Coronary artery (tissue), 2 donors: ENCODE results near the gene ISL2.

ENCODE experiments used
- DNase-seq: peaks from one replicate; pipeline ENCODE4 v3.0.0-alpha.2; 2017; ENCODE audit warnings: low spot score
- H3K27ac ChIP-seq, 2 donors: fragments of 200-600 bp; sonication (generic); one replicate each; pipeline ENCODE4 v1.5.1; 2016 to 2019
- H3K4me3 ChIP-seq: fragments of 200-600 bp; sonication (generic); 2 replicates; pipeline ENCODE4 v1.5.1; 2016; ENCODE audit warnings: mild to moderate bottlenecking, moderate library complexity
- CTCF ChIP-seq: fragments of 200-600 bp; sonication (generic); IDR thresholded peaks from one replicate; pipeline ENCODE4 v1.5.1; 2019; ENCODE audit warnings: antibody characterized with exemption

The ISL2 gene

DNA sequence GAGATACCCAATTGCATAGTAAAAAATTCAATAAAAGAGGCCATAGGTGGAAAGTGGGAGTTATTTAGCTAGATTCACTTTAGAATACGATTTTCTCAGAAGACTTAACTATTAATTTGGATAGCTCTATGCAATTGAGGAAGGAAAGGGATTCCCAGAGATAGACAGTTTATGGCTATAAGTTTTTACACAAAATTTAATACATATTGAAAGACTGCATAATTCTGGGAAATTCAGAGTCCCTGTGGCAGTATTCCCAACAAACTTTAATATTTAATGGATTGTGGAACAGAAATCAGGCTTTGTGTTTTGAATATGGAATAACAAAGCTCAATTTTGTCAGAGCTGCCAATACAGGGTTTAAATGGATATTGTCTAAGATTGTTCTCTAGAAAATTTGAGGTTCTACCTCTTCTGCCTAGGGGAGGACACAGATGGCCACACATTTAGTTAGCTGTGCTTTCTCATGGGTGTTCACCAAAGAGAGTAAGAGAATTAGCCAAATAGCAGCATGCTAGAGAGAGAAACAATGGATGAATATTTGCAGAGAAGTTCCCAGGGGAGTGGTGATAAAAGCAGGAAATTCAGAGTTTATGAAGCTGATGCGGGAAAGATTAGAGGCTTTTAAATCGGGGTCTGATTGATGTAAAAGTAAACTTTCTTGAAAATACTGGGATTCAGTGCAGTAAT, 8.5 kb downstream of the ISL2 start:
- Histone ChIP-seq H3K27ac (no peak overlapping the region), H3K4me3 (no peak overlapping the region)
- DNase-seq: no peak
- no peak for TF ChIP-seq CTCF

GRCh38 chr15:76345583-76345879, 9.0 kb downstream of the ISL2 start:
- no peak for DNase-seq
- TF ChIP-seq CTCF: no peak
- peak overlapping the region; percentile 66 for H3K4me3 ChIP-seq
- H3K27ac ChIP-seq: no peak overlapping the region

- TF ChIP-seq CTCF: no peak
- DNase-seq: no peak
- H3K4me3 ChIP-seq: peak overlapping the region; percentile 66
- no peak overlapping the region for H3K27ac ChIP-seq
These were observed 9.5 kb downstream of the ISL2 start for GRCh38 chr15:76345880-76346668.

GRCh38 chr15:76346669-76347481, 10.3 kb downstream of the ISL2 start:
- H3K4me3 ChIP-seq: peak overlapping the region; percentile 66
- no peak overlapping the region for H3K27ac ChIP-seq
- DNase-seq: no peak
- TF ChIP-seq CTCF: no peak

DNA sequence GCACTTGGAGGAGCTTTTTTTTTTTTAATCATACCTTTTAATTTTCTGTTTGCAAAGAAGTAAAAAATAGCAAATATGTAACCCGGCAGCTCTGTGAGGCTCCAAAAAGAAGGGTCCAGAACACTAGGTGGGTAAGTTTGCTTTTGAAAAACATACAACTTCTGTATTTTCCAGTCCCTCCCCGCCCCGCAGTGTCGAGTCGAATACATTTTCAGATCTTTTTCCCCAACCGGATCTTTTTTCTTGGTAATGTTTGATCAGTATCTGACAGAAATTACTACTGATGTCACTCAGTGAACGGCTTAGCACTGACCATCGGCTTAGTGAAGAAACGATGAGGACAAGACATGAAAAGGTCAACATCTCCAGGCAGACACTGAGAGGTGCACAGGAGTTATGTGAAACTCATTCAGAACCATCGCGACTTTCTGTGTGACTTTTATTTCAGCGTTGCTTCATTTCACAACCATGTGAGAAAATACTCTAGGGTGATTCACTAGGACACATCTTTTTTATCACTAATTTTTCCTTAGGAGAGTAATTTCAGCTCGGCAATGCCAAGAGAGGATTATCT, 11.0 kb downstream of the ISL2 start:
- DNase-seq: no peak
- H3K4me3 ChIP-seq: no peak overlapping the region
- TF ChIP-seq CTCF: no peak
- no peak overlapping the region for H3K27ac ChIP-seq

DNA sequence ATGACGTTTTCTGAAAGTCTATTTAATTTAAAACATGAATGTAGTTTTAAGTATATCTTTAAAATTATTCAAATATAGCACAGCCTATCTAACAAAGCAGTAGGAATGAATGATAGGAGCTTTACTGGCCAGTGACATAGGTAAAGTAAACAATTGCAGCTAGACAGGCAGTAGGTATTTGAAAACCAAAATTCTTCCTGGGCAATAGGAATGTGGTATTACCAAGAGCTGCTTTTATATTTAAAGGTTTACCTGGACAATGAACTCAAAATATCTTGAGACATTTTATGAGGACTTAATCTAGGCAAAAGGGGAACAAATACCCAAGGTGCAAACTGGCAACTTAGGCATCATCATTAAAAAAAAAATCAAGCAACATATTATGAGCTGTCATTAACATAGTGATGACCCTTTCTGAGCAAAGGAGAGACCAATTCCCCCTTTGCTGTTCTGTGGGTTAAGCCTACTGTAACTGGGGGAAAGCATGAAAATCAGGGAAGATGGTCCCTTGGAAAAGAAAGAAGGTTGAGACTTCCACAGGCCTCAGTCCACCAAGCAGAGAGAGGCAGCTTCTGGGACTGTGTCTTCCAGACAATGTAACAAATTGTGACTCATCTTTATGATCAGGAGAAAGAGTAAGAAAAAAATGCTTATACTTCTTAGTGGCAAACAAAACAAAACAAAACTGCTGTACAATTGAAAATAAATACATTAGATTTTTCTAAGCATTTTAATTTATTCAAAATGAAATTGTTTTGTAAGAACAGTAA, 12.9 kb downstream of the ISL2 start:
- TF ChIP-seq CTCF: no peak
- H3K27ac ChIP-seq: no peak overlapping the region
- H3K4me3 ChIP-seq: no peak overlapping the region
- no peak for DNase-seq
